GM18951 (cell line): Measurements from ENCODE around the gene MAZ.
A peak's percentile ranks its signal among the peaks of the same experiment; 100 is the strongest.
"Not testable (repeated sequence)": the region's sequence is repeated elsewhere in the genome, so short reads cannot be mapped to it uniquely, and the experiment has no call there.

Experiments
- POLR2A ChIP-seq: IDR thresholded peaks from 4 replicates; pipeline ENCODE4 v1.6.1; 2011; ENCODE audit warnings: mild to moderate bottlenecking; ENCODE audit not compliant: insufficient read length, insufficient read depth; ENCODE audit errors: extremely low read depth
- in situ Hi-C: fragments of 300-500 bp; cut with MboI; formaldehyde crosslinking; loops from one replicate; pipeline ENCODE4 v1.12.0; 2022; ENCODE audit warnings: low sequenced_read_pairs, mixed read lengths, inconsistent platforms; ENCODE audit not compliant: unreplicated experiment

MAZ gene

GRCh38 chr16:29775742-29776408 is 30.5 kb upstream of the MAZ start:
- in situ Hi-C loops: no loop called here
- TF ChIP-seq POLR2A: no peak

DNA sequence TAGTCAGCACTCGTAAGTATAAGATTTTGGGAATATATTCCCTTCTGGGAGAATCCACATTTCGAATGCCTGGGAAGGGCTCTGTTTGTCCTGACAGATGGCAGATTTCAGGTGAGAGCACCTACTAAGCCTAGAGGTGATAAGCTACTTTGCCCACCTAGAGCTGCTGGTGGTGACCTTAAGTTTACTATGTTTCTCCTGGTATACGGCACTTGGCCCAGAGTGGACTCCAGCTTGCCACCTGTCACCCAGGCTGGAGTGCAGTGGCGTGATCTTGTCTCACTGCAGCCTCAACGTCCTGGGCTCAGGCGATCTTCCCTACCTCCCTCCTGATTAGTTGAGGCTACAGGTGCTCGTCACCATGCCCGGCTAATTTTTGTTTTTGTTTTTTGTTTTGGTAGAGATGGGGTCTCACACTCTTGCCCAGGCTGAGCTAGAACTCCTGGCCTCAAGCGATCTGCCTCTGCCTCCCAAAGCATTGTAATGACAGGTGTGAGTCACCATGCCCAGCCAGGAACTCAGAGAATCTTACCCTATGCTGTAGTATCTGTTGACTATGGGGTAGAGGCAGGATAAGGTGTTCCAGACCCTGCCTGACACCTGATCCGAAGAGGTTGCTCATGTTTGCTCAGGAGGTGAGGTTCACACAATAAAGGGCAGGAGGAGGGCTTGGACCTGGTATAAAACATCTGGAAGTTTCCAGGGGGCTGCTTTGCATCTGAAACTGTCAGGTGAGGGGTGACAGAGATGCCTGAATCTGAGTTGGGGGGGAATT is 28.6 kb upstream of the MAZ start, which contains the start of gene ZG16:
Gene ZG16 (plus strand): TSS at position 681 of the 775 bp plus-strand sequence. CDS start 1,011 bp downstream, outside the sequence.
- in situ Hi-C loops: no loop called here
- TF ChIP-seq POLR2A: no peak

DNA sequence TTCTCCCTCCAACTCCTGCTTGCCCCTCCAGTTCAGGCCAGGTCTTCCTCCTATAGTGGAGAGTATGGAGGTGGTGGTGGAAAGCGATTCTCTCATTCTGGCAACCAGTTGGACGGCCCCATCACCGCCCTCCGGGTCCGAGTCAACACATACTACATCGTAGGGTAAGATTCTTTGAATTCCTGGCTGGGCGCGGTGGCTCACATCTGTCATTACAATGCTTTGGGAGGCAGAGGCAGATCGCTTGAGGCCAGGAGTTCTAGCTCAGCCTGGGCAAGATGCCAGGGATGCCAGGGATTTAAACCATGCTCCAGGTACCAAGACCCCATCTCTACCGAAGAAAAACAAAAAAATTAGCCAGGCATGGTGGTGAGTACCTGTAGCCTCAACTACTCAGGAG is 26.9 kb upstream of the MAZ start:
- in situ Hi-C loops: no loop called here
- TF ChIP-seq POLR2A: no peak

- in situ Hi-C loops: loop anchor here (10.0 kb wide), 1 partner anchor 59 kb away; no protein-coding TSS in a partner anchor
Measured at GRCh38 chr16:29783094-29783953, 23.0 kb upstream of the MAZ start.

DNA sequence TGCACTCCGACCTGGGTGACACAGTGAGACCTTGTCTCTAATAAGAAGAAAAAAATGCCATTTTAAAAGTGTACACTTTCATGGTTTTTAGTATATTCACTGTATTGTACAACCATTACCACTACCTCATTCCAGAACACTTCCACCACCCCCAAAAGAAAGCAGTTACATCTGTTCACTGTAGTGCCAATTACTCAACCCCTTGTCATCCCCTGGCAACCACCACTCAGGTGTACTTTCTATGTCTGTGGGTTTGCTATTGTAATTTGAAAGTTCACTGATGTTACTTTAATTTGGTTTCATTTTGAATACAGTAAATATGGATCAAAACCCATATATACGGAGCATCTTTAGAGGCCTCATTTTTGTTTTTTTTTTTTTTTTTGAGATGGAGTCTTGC is 22.2 kb upstream of the MAZ start:
- no peak for TF ChIP-seq POLR2A
- in situ Hi-C loops: loop anchor here (10.0 kb wide), 1 partner anchor 59 kb away; no protein-coding TSS in a partner anchor

DNA sequence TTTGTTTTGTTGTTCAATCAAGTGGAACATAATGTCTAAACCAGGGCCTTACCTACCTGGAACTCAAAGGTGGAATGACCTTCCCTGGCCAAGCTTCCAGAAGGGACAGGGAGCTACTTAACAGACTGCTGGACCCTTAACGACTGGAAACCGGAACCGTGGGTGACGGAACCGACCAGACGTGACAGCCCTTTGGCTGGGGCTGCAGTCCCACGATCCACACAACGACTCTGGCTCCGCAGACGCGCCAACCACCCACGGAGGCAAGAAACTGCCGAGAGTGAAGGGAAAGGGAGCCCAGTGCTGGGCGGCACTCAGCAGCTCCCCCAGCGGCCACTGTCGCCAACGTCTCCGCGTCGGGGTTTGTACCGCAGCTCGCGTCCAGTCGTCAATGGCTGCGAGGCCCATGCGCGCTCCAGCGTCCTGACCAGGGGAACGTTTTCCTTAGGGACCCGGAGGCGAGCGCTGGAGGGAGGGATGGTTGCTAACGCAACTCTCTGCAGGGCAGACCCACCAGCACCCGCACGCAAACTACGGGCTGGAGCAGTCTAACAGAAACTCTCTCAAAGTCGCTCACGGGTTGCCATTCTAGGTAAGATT is 21.3 kb upstream of the MAZ start:
- no peak for TF ChIP-seq POLR2A
- in situ Hi-C loops: loop anchor here (10.0 kb wide), 1 partner anchor 60 kb away; no protein-coding TSS in a partner anchor

- in situ Hi-C loops: loop anchor here (10.0 kb wide), 1 partner anchor 62 kb away; no protein-coding TSS in a partner anchor
Measured at GRCh38 chr16:29787155-29787554, 19.2 kb upstream of the MAZ start.

- TF ChIP-seq POLR2A: no peak
- in situ Hi-C loops: loop anchor here (10.0 kb wide), 1 partner anchor 65 kb away; no protein-coding TSS in a partner anchor
Measured at GRCh38 chr16:29789775-29790182, 16.6 kb upstream of the MAZ start.

- TF ChIP-seq POLR2A: peak; percentile 87
- in situ Hi-C loops: no loop called here
Measured at GRCh38 chr16:29790183-29790948, 16.0 kb upstream of the MAZ start, which contains the start of gene KIF22. Gene KIF22 (plus strand): TSS chr16:29790751. CDS start chr16:29790760, 9 bp downstream.

- TF ChIP-seq POLR2A: no peak
- in situ Hi-C loops: no loop called here
Measured at GRCh38 chr16:29790949-29791844, 15.1 kb upstream of the MAZ start.

GRCh38 chr16:29791845-29792807 is 14.2 kb upstream of the MAZ start:
- in situ Hi-C loops: no loop called here

GRCh38 chr16:29793153-29793552 is 13.2 kb upstream of the MAZ start:
- in situ Hi-C loops: not testable (repeated sequence)

More at GRCh38 chr16:29791845-29792807, 14.2 kb upstream of the MAZ start:
- no peak for TF ChIP-seq POLR2A
